Neural crest cell (in vitro differentiated cells): ENCODE data around the gene CDX2. TPM values are rescaled to one million over a fixed set of nuclear protein-coding genes. Genes with fewer than 3 reads are reported as not detected.

Experiments
- DNase-seq: peaks from one replicate; pipeline ENCODE4 v3.0.0; 2021; ENCODE audit warnings: low read depth, mixed read lengths, low spot score
- H3K27ac Mint-ChIP-seq: one replicate; pipeline ENCODE4 v1.8.0; 2021; ENCODE audit warnings: mild to moderate bottlenecking, mixed read lengths; ENCODE audit not compliant: unreplicated experiment
- H3K27me3 Mint-ChIP-seq: 2 replicates; pipeline ENCODE4 v1.8.0; 2021; ENCODE audit warnings: low read depth, mild to moderate bottlenecking, mixed read lengths
- H3K36me3 Mint-ChIP-seq: 2 replicates; pipeline ENCODE4 v1.8.0; 2021; ENCODE audit warnings: low read depth, mild to moderate bottlenecking, mixed read lengths
- H3K4me1 Mint-ChIP-seq: 2 replicates; pipeline ENCODE4 v1.8.0; 2021; ENCODE audit warnings: mixed read lengths
- H3K4me3 Mint-ChIP-seq: one replicate; pipeline ENCODE4 v1.8.0; 2021; ENCODE audit warnings: mild to moderate bottlenecking, mixed read lengths
- H3K9me3 Mint-ChIP-seq: 2 replicates; pipeline ENCODE4 v1.8.0; 2021; ENCODE audit warnings: mixed read lengths
- total RNA-seq: library from RNA; stranded (reverse); gene quantifications from 2 replicates; pipeline ENCODE4 v1.2.1, GENCODE V29; 2021
- TF ChIP-seq, protein P1 (sequence below): fragments of 200-600 bp; sonication (generic); conservative IDR thresholded peaks from 2 replicates; pipeline ENCODE4 v1.5.0; 2021; ENCODE audit warnings: antibody characterized with exemption, mild to moderate bottlenecking

CDX2 gene
- total RNA-seq, 1 donor from 2014 or later, result 2.4 TPM

GRCh38 chr13:27921961-27922882 is 46.9 kb downstream of the CDX2 start:
- Mint-ChIP-seq H3K27ac (no peak overlapping the region), H3K4me3 (peak overlapping the region; percentile 19), H3K4me1 (peaks cover 26% of the 10 kb centered on the region), H3K36me3 (peaks cover under 1% of the 10 kb centered on the region), H3K9me3 (no peaks in the 10 kb centered on the region), H3K27me3 (peaks cover 97% of the 10 kb centered on the region)
- no peak for DNase-seq
- TF ChIP-seq, protein P1, sequence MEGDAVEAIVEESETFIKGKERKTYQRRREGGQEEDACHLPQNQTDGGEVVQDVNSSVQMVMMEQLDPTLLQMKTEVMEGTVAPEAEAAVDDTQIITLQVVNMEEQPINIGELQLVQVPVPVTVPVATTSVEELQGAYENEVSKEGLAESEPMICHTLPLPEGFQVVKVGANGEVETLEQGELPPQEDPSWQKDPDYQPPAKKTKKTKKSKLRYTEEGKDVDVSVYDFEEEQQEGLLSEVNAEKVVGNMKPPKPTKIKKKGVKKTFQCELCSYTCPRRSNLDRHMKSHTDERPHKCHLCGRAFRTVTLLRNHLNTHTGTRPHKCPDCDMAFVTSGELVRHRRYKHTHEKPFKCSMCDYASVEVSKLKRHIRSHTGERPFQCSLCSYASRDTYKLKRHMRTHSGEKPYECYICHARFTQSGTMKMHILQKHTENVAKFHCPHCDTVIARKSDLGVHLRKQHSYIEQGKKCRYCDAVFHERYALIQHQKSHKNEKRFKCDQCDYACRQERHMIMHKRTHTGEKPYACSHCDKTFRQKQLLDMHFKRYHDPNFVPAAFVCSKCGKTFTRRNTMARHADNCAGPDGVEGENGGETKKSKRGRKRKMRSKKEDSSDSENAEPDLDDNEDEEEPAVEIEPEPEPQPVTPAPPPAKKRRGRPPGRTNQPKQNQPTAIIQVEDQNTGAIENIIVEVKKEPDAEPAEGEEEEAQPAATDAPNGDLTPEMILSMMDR, result no peak

DNA sequence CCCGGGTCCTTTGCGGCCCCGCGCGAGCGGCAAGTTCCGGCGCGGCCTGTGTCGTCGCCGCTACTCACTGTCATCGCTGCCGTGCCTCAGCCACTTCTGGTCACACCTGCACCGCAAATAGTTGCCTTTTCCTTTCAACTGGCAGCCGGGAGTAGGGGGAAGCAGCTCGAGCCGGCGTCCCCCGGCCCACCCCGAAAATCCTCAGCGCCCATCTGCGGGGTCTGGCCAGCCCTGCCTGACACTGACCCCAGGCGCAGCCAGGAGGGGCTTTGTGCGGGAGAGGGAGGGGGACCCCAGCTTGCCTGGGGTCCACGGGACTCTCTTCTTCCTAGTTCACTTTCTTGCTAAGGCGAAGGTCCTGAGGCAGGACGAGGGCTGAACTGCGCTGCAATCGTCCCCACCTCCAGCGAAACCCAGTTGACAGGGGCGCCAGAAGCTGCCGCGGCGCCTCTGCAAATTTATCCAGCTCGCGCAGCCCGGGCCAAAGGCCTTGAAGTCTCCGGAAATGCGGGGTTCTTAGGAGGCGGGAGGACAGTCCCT is 47.6 kb downstream of the CDX2 start:
- TF ChIP-seq, protein P1, result no peak
- Mint-ChIP-seq H3K27ac (no peak overlapping the region), H3K27me3 (peaks cover 97% of the 10 kb centered on the region), H3K4me3 (peak overlapping the region; percentile 68), H3K4me1 (peaks cover 28% of the 10 kb centered on the region), H3K9me3 (no peaks in the 10 kb centered on the region), H3K36me3 (peaks cover 2% of the 10 kb centered on the region)
- DNase-seq, result no peak

GRCh38 chr13:27920677-27921420 is 48.3 kb downstream of the CDX2 start:
- DNase-seq, result no peak
- peaks cover 28% of the 10 kb centered on the region for H3K4me1 Mint-ChIP-seq
- TF ChIP-seq, protein P1, result peak; percentile 14
- peaks cover 2% of the 10 kb centered on the region for H3K36me3 Mint-ChIP-seq
- peaks cover 97% of the 10 kb centered on the region for H3K27me3 Mint-ChIP-seq
- no peak overlapping the region for H3K27ac Mint-ChIP-seq
- no peaks in the 10 kb centered on the region for H3K9me3 Mint-ChIP-seq
- peak overlapping the region; percentile 68 for H3K4me3 Mint-ChIP-seq

DNA sequence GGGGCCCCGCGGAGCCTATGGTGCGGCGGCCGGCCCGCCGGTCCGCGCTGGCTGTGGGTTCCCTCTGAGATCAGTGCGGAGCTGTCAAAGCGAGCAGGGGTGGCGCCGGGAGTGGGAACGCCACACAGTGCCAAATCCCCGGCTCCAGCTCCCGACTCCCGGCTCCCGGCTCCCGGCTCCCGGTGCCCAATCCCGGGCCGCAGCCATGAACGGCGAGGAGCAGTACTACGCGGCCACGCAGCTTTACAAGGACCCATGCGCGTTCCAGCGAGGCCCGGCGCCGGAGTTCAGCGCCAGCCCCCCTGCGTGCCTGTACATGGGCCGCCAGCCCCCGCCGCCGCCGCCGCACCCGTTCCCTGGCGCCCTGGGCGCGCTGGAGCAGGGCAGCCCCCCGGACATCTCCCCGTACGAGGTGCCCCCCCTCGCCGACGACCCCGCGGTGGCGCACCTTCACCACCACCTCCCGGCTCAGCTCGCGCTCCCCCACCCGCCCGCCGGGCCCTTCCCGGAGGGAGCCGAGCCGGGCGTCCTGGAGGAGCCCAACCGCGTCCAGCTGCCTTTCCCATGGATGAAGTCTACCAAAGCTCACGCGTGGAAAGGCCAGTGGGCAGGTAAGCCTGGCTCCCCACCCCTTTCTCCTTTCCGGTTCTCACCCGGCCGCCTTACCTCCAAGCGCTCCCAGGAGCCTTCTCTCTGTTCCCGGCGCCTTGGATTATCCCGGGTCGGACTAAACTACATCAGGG is 49.0 kb downstream of the CDX2 start, which contains the start of gene PDX1:
Gene PDX1, plus strand, starts transcription at position 67 of the 743 bp plus-strand sequence. Its CDS starts 139 bp downstream, at position 206.
- peak within 1 kb of the TSS; percentile 68 for H3K4me3 Mint-ChIP-seq
- peaks cover 97% of the 10 kb centered on the region for H3K27me3 Mint-ChIP-seq
- TF ChIP-seq, protein P1, result no peak
- H3K9me3 Mint-ChIP-seq, result no peaks in the 10 kb centered on the region
- no peak for DNase-seq
- H3K27ac Mint-ChIP-seq, result no peak within 1 kb of the TSS
- peaks cover 2% of the 10 kb centered on the region for H3K36me3 Mint-ChIP-seq
- peaks cover 28% of the 10 kb centered on the region for H3K4me1 Mint-ChIP-seq

GRCh38 chr13:27919659-27919933 is 49.5 kb downstream of the CDX2 start:
- no peak for DNase-seq
- no peak overlapping the region for H3K4me3 Mint-ChIP-seq
- H3K27me3 Mint-ChIP-seq, result peaks cover 97% of the 10 kb centered on the region

More at GRCh38 chr13:27919659-27919933, 49.5 kb downstream of the CDX2 start:
- Mint-ChIP-seq H3K27ac (no peak overlapping the region), H3K4me1 (peaks cover 28% of the 10 kb centered on the region), H3K9me3 (no peaks in the 10 kb centered on the region), H3K36me3 (peaks cover 2% of the 10 kb centered on the region)
- TF ChIP-seq, protein P1, result no peak
